HG03432 (cell line): ENCODE results near the gene BCAS3.
"Not testable (repeated sequence)": the region's sequence is repeated elsewhere in the genome, so short reads cannot be mapped to it uniquely, and the experiment has no call there.

ENCODE experiments used
- ATAC-seq: cut with Tn5 transposase; IDR thresholded peaks from one replicate; pipeline ENCODE4 v1.9.1; 2021; ENCODE audit warnings: mild to moderate bottlenecking, moderate library complexity; ENCODE audit not compliant: unreplicated experiment

Gene BCAS3

GRCh38 chr17:60781880-60782412 is 104.3 kb downstream of the BCAS3 start:
- ATAC-seq = no peak

- ATAC-seq = no peak
These were observed 105.1 kb downstream of the BCAS3 start for GRCh38 chr17:60782742-60783141.

- no peak for ATAC-seq
These were observed 112.6 kb downstream of the BCAS3 start for GRCh38 chr17:60790205-60790604.

- no peak for ATAC-seq
These were observed 114.7 kb downstream of the BCAS3 start for GRCh38 chr17:60792250-60792898.

- ATAC-seq = no peak
These were observed 120.9 kb downstream of the BCAS3 start for GRCh38 chr17:60798576-60798975.

- no peak for ATAC-seq
These were observed 124.7 kb downstream of the BCAS3 start for GRCh38 chr17:60802377-60802776.

- ATAC-seq = no peak
These were observed 125.4 kb downstream of the BCAS3 start for GRCh38 chr17:60803059-60803458.

GRCh38 chr17:60804831-60805230 is 127.2 kb downstream of the BCAS3 start:
- no peak for ATAC-seq

GRCh38 chr17:60809421-60809820 is 131.8 kb downstream of the BCAS3 start:
- no peak for ATAC-seq

- ATAC-seq = not testable (repeated sequence)
These were observed 137.3 kb downstream of the BCAS3 start for GRCh38 chr17:60814941-60815340.

- ATAC-seq = no peak
These were observed 139.5 kb downstream of the BCAS3 start for GRCh38 chr17:60817192-60817591.

- no peak for ATAC-seq
These were observed 141.9 kb downstream of the BCAS3 start for GRCh38 chr17:60819447-60820130.

GRCh38 chr17:60823515-60823914 is 145.9 kb downstream of the BCAS3 start:
- ATAC-seq = no peak

- no peak for ATAC-seq
These were observed 147.7 kb downstream of the BCAS3 start for GRCh38 chr17:60825351-60825750.

GRCh38 chr17:60827943-60828342 is 150.3 kb downstream of the BCAS3 start:
- ATAC-seq = no peak

- ATAC-seq = no peak
These were observed 154.5 kb downstream of the BCAS3 start for GRCh38 chr17:60832151-60832585.

- ATAC-seq = no peak
These were observed 155.0 kb downstream of the BCAS3 start for GRCh38 chr17:60832631-60833030.

- ATAC-seq = no peak
These were observed 162.8 kb downstream of the BCAS3 start for GRCh38 chr17:60840456-60840855.

GRCh38 chr17:60845012-60845411 is 167.4 kb downstream of the BCAS3 start:
- ATAC-seq = no peak

GRCh38 chr17:60846175-60846574 is 168.5 kb downstream of the BCAS3 start:
- no peak for ATAC-seq

GRCh38 chr17:60851181-60851580 is 173.5 kb downstream of the BCAS3 start:
- ATAC-seq = no peak

GRCh38 chr17:60857556-60858080 is 180.0 kb downstream of the BCAS3 start:
- no peak for ATAC-seq
